Measurements from ENCODE around the gene CNOT6. TPM values are rescaled to one million over a fixed set of nuclear protein-coding genes. Genes with fewer than 3 reads are reported as not detected.

CNOT6 gene
- total RNA-seq, 1 experiment from 2014 or later = 59.1 TPM

- intact Hi-C loops (cut with micrococcal nuclease) = no loop called here
- H3K4me2 ChIP-seq (ENCODE audit: low read length) = no peak overlapping the region
- H2AFZ ChIP-seq (ENCODE audit: low read depth, low read length, poor library complexity, severe bottlenecking) = no peak overlapping the region
- no peaks in the 10 kb centered on the region for H3K9me3 ChIP-seq (ENCODE audit: control insufficient read depth in 1 of 2, insufficient read depth in 1 of 2, low read depth in 1 of 2, low read length in 2 of 2)
- no peaks in the 10 kb centered on the region for H3K27me3 ChIP-seq (ENCODE audit: insufficient read depth, low read length)
- POLR2A ChIA-PET = no interaction called here
- no peaks in the 10 kb centered on the region for H3K4me1 ChIP-seq (ENCODE audit: control insufficient read depth in 1 of 2, insufficient read depth in 2 of 2, low read length in 2 of 2)
- no peak for ATAC-seq
- H3K4me3 ChIP-seq (replicated peaks in 1 of 2; ENCODE audit: low read depth in 1 of 2, low read length in 2 of 2) = no peak overlapping the region
- RAD21 ChIA-PET (ENCODE audit: low non-redundant PET in 1 of 2, low total read pairs in 2 of 2, uncharacterized antibody in 2 of 2, unreplicated experiment in 2 of 2) = no interaction called here
- DNase-seq (ENCODE audit: low read depth, low spot score) = no peak
- H3K9ac ChIP-seq (ENCODE audit: low read length) = no peak overlapping the region
- CTCF ChIA-PET = no interaction called here
- TF ChIP-seq, protein P1, sequence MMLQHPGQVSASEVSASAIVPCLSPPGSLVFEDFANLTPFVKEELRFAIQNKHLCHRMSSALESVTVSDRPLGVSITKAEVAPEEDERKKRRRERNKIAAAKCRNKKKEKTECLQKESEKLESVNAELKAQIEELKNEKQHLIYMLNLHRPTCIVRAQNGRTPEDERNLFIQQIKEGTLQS (IDR thresholded peaks at IDR 0.05) = no peak
- no peak for TF ChIP-seq POLR2A (IDR thresholded peaks at IDR 0.05; ENCODE audit: borderline replicate concordance, extremely low read depth, insufficient read depth, insufficient read length)
- no peak for TF ChIP-seq ELF1 (IDR thresholded peaks at IDR 0.05; ENCODE audit: borderline replicate concordance, low read depth)
- no peak for TF ChIP-seq POLR2AphosphoS5 (IDR thresholded peaks at IDR 0.05; ENCODE audit: low read depth, low read length)
- no peak for TF ChIP-seq FOSL1 (IDR thresholded peaks at IDR 0.05; ENCODE audit: low read depth)
- H3K79me2 ChIP-seq (ENCODE audit: insufficient read depth, low read length) = peaks cover 99% of the 10 kb centered on the region
- H3K27ac ChIP-seq (ENCODE audit: low read depth, low read length) = no peak overlapping the region
- H4K20me1 ChIP-seq (ENCODE audit: insufficient read depth) = peaks cover 9% of the 10 kb centered on the region; the same call in 1 of the 2 replicates
- H3K9me2 ChIP-seq (ENCODE audit: insufficient read depth) = no peaks in the 10 kb centered on the region
- BruUV-seq (replicated peaks) = no TSS peak
- H3K36me3 ChIP-seq (ENCODE audit: control insufficient read depth in 1 of 2, insufficient read depth in 2 of 2, low read length in 2 of 2) = no peaks in the 10 kb centered on the region
Observed at GRCh38 chr5:180521591-180521990, 27.4 kb downstream of the CNOT6 start.

DNA sequence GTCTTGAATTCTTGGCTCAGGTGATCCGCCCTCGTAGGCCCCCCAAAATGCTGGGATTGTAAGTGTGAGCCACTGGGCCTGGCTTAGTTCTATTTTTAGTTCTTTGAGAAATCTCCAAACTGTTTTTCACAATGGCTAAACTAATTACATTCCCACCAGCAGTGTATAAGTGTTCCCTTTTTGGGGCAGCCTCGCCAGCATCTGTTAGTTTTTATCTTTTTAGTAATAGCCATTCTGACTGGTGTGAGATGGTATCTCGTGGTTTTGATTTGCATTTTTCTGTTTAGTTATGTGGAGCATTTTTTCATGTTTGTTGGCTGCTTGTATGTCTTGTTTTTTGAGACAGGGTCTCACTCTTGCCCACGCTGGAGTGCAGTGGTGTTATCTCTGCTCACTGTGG lies 28.2 kb downstream of the CNOT6 start:
- ChIA-PET RAD21 (ENCODE audit: low non-redundant PET in 1 of 2, low total read pairs in 2 of 2, uncharacterized antibody in 2 of 2, unreplicated experiment in 2 of 2) (no interaction called here), CTCF (no interaction called here), POLR2A (interaction anchor here (0.9 kb wide), 1 partner anchor 13 kb away, joined by 3 read pairs; no protein-coding TSS in a partner anchor)
- DNase-seq (ENCODE audit: low read depth, low spot score) = no peak
- no peak for ATAC-seq
- no peak overlapping the region for H2AFZ ChIP-seq (ENCODE audit: low read depth, low read length, poor library complexity, severe bottlenecking)
- H3K36me3 ChIP-seq (ENCODE audit: control insufficient read depth in 1 of 2, insufficient read depth in 2 of 2, low read length in 2 of 2) = no peaks in the 10 kb centered on the region
- intact Hi-C loops (cut with micrococcal nuclease) = no loop called here
- H3K9me3 ChIP-seq (ENCODE audit: control insufficient read depth in 1 of 2, insufficient read depth in 1 of 2, low read depth in 1 of 2, low read length in 2 of 2) = no peaks in the 10 kb centered on the region
- H3K27me3 ChIP-seq (ENCODE audit: insufficient read depth, low read length) = no peaks in the 10 kb centered on the region
- no peak overlapping the region for H3K4me2 ChIP-seq (ENCODE audit: low read length)
- no peak overlapping the region for H3K27ac ChIP-seq (ENCODE audit: low read depth, low read length)
- peaks cover 9% of the 10 kb centered on the region; the same call in 1 of the 2 replicates for H4K20me1 ChIP-seq (ENCODE audit: insufficient read depth)
- TF ChIP-seq ZBTB33 (IDR thresholded peaks at IDR 0.05; ENCODE audit: extremely low read depth, insufficient replicate concordance, low read length) (no peak), FOSL1 (IDR thresholded peaks at IDR 0.05; ENCODE audit: low read depth) (no peak), SRF (IDR thresholded peaks at IDR 0.05; ENCODE audit: low read depth) (no peak), EZH2phosphoT487 (IDR thresholded peaks at IDR 0.05; ENCODE audit: borderline replicate concordance) (no peak), MAX (IDR thresholded peaks at IDR 0.05) (no peak), JUND (IDR thresholded peaks at IDR 0.05) (no peak), POLR2A (IDR thresholded peaks at IDR 0.05; ENCODE audit: borderline replicate concordance, extremely low read depth, insufficient read depth, insufficient read length) (no peak), TCF7L2 (IDR thresholded peaks at IDR 0.05; ENCODE audit: borderline replicate concordance, extremely low read depth, insufficient read depth, insufficient read length) (no peak)
- TF ChIP-seq, protein P2, sequence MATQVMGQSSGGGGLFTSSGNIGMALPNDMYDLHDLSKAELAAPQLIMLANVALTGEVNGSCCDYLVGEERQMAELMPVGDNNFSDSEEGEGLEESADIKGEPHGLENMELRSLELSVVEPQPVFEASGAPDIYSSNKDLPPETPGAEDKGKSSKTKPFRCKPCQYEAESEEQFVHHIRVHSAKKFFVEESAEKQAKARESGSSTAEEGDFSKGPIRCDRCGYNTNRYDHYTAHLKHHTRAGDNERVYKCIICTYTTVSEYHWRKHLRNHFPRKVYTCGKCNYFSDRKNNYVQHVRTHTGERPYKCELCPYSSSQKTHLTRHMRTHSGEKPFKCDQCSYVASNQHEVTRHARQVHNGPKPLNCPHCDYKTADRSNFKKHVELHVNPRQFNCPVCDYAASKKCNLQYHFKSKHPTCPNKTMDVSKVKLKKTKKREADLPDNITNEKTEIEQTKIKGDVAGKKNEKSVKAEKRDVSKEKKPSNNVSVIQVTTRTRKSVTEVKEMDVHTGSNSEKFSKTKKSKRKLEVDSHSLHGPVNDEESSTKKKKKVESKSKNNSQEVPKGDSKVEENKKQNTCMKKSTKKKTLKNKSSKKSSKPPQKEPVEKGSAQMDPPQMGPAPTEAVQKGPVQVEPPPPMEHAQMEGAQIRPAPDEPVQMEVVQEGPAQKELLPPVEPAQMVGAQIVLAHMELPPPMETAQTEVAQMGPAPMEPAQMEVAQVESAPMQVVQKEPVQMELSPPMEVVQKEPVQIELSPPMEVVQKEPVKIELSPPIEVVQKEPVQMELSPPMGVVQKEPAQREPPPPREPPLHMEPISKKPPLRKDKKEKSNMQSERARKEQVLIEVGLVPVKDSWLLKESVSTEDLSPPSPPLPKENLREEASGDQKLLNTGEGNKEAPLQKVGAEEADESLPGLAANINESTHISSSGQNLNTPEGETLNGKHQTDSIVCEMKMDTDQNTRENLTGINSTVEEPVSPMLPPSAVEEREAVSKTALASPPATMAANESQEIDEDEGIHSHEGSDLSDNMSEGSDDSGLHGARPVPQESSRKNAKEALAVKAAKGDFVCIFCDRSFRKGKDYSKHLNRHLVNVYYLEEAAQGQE (IDR thresholded peaks at IDR 0.05; ENCODE audit: low read depth) = no peak
- peaks cover 99% of the 10 kb centered on the region for H3K79me2 ChIP-seq (ENCODE audit: insufficient read depth, low read length)
- no peaks in the 10 kb centered on the region for H3K9me2 ChIP-seq (ENCODE audit: insufficient read depth)
- no TSS peak for BruUV-seq (replicated peaks)
- no peak overlapping the region for H3K4me3 ChIP-seq (replicated peaks in 1 of 2; ENCODE audit: low read depth in 1 of 2, low read length in 2 of 2)
- H3K9ac ChIP-seq (ENCODE audit: low read length) = no peak overlapping the region
- no peaks in the 10 kb centered on the region for H3K4me1 ChIP-seq (ENCODE audit: control insufficient read depth in 1 of 2, insufficient read depth in 2 of 2, low read length in 2 of 2)

Data from HCT116 (cell line).